SKM-1 (cell line): ENCODE results near the gene DNAH3.
A peak's percentile ranks its signal among the peaks of the same experiment; 100 is the strongest.
"Not testable (repeated sequence)": the region's sequence is repeated elsewhere in the genome, so short reads cannot be mapped to it uniquely, and the experiment has no call there.

ENCODE experiments used
- DNase-seq: peaks from one replicate; lab custom pipeline; 2025; ENCODE audit not compliant: unreplicated experiment; lab: John Stamatoyannopoulos, UW

The DNAH3 gene

GRCh38 chr16:21167929-21168602 is 17.4 kb upstream of the DNAH3 start:
- DNase-seq, result no peak

- DNase-seq, result no peak
These were observed 16.7 kb upstream of the DNAH3 start for GRCh38 chr16:21167360-21167759.

DNA sequence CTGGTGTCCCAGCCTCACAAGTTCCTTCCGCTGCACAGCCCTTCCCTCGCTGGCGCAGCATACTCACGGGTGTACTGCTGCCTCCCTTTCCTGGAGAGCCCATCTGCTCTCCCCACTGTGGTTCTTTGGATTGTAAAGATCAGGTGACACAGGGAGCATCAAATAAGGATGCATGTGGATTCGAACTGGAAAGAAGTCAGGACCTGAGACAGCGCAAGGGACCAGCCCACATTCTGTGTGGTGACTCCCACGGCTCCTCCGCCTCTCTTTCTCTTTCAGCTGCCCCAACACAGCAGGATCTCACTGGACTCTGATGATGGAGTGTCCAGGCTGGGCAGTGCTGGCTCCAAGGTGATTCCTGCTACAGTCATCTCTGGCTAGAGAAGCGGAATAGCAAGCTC is 15.9 kb upstream of the DNAH3 start:
- no peak for DNase-seq

DNA sequence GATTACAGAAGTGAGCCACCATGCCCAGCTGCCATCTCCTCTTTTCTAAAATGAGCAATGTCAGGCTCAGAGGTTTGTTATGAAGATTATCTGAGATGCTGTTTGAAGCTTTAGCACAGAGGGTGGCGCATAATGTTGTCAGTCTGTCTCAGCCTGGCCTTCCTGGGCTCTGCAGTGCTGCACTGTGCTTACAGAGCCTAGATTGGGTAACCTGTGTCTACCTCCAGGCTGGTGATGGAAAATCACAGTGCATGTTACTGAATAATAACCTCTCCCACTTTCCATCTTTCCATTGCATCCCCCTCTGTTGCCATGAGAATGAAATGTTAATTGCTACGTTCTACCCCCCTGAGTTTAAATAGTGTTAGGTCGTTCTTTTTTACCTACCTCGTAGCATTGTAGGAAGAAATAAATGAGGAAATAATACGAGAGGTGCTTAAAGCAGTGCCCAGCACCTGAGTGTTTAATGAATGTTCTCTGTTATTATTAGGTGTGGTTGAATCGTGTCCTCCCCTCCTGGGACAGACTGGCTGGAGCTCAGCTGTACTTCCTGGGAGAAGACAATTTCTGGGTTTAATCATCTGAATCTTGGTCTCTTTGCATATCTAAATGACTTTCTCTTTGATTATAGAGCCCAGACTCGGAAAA is 14.0 kb upstream of the DNAH3 start:
- no peak for DNase-seq

DNA sequence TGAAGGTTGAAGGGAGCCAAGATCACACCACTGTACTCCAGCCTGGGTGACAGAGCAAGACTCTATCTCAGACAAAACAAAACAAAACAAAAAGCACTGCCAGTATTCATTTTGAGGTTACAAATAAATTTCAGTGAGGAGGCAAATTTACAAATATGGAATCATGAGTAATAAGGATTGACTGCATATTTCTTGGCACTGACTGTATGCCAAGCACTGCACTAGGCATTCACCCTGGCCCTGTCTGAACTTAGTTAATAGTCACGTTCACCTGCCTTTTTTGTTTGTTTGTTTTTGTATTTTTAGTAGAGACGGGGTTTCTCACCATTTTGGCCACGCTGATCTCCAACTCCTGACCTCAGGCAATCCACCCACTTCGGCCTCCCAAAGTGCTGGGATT is 12.9 kb upstream of the DNAH3 start:
- no peak for DNase-seq

- no peak for DNase-seq
These were observed 12.1 kb upstream of the DNAH3 start for GRCh38 chr16:21162661-21163151.

DNA sequence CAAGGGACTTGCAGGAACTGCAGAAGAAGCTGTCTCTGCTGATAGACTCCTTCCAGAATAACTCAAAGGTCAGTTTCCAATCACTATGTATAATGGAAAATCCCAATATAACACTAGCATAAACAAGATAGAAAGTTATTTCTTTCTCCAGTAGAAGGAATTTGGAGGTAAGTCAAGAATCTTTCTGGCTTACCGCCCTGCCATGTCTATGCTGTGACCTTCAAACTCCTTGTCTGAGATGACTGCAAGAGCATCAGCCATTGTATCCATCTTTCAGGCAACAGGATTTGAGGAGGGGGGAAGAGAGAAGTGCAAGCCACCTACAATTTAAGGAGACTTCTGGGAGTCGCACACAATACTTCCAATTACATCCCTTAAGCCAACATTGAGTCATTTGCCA is 10.6 kb upstream of the DNAH3 start:
- DNase-seq, result no peak

- no peak for DNase-seq
These were observed 9.6 kb upstream of the DNAH3 start for GRCh38 chr16:21160276-21160675.

- no peak for DNase-seq
These were observed 8.8 kb upstream of the DNAH3 start for GRCh38 chr16:21159281-21159951.

DNA sequence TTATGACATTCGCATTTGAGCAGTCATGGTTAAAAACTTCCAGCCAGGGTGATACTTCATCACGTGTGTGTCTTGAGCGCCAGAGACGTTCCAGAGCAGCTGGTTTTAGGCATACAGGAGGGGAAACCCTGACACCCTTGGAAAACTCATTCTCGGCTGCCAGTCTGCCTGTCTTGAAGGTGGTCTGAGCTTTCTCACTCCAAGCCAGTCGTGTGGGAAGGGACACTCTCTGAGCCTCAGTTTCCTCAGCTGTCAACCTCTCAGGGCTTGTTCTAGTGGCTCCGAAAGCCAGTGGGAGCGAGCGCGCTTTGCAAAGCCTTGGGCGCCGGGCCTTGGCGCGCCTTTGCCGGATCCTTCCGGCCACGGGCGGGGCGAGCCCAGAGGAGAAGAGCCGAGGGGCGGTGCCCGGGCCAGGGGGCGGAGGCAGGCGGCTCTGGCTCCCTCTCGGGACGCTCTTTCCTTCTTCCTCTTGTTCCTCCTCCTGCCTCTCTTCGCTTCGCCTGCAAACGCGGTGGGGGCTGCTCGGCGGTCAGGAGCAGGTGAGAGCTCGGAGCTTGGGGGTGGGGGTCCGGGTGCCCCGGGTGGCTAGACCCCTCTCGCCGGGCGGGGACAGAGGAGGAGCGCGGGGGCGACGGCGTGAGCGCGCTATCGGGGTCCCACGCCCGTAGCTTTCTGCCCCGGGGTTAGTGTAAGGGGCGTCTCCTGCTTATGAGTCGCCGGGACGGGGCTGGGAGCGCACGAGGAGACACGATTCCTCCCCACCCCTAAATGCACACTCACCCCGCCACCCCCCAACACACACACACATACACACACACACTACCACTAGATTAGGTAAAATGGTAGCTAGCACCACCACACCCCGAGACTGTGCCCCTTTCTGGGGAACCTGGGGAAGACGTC is 7.8 kb upstream of the DNAH3 start, which contains the start of gene LDAF1:
Gene LDAF1, plus strand, starts transcription at position 467 of the 903 bp plus-strand sequence. CDS start 2,509 bp downstream, outside the sequence.
- peak; percentile 78 for DNase-seq

GRCh38 chr16:21157632-21158031 is 7.0 kb upstream of the DNAH3 start:
- no peak for DNase-seq

DNA sequence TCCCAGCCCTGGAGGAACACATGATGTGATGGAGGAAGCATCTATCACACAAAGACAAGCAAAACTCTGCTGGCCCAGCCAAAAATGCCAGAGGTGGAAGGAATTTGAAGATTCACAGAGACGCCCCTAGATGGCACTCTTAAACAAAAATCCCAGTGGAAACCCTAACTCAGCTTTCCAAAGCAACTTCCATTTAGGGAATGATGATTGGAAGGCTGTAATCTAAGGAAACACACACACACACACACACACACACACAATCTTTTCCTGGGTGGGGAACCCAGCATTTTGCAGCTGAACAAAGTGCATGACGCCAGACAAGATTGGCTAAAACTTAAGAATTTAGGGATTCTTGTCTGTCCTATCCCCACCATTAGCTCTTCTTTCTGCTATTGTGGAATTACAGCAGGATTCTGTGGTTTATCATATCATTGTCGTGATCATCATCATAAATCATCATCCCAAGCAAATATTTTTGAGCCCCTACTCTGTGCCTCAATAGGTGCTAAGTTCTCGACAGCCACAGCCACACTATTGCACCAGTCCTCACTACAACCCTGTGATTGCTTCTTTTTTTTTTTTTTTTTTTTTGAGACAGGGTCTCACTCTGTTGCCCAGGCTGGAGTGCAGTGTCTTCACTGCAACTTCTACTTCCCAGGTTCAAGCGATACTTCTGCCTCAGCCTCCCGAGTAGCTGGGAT is 6.3 kb upstream of the DNAH3 start:
- no peak for DNase-seq

GRCh38 chr16:21156011-21156410 is 5.4 kb upstream of the DNAH3 start:
- not testable (repeated sequence) for DNase-seq

DNA sequence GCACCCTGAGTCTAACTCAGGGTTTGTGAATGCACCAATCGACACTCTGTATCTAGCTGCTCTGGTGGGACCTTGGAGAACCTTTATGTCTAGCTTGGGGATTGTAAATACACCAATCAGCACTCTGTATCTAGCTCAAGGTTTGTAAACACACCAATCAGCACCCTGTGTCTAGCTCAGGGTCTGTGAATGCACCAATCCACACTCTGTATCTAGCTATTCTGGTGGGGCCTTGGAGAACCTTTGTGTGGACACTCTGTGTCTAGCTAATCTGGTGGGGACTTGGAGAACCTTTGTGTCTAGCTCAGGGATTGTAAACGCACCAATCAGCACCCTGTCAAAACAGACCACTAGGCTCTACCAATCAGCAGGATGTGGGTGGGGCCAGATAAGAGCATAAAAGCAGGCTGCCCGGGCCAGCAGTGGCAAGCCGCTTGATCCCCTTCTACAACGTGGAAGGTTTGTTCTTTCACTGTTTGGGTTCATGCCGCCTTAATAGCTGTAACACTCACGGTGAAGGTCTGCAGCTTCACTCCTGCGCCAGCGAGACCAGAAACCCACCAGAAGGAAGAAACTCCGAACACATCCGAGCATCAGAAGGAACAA is 2.6 kb upstream of the DNAH3 start:
- DNase-seq, result not testable (repeated sequence)

DNA sequence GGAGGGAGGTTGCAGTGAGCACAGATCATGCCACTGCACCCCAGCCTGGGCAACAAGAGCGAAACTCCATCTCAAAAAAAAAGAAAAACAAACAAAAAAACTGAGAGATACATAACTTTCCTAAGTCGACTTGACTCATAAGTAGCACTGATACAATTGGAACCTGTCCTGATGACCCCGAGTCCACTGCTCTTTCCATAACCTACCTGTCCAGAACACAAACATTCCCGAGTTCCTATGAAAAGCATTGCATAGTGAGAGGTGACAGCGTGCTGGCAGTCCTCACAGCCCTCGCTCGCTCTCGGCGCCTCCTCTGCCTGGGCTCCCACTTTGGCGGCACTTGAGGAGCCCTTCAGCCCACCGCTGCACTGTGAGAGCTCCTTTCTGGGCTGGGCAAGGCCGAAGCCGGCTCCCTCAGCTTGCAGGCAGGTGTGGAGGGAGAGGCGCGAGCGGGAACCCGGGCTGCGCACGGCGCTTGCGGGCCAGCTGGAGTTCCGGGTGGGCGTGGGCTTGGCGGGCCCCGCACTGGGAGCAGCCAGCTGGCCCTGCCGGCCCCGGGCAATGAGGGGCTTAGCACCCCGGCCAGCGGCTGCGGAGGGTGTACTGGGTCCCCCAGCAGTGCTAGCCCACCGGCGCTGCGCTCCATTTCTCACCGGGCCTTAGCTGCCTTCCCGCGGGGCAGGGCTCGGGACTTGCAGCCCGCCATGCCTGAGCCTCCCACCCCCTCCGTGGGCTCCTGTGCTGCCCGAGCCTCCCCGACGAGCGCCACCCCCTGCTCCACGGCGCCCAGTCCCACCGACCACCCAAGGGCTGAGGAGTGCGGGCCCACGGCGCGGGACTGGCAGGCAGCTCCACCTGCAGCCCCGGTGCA is 1.7 kb upstream of the DNAH3 start:
- not testable (repeated sequence) for DNase-seq

- DNase-seq, result no peak
These were observed 4.9 kb downstream of the DNAH3 start for GRCh38 chr16:21145738-21146137.

DNA sequence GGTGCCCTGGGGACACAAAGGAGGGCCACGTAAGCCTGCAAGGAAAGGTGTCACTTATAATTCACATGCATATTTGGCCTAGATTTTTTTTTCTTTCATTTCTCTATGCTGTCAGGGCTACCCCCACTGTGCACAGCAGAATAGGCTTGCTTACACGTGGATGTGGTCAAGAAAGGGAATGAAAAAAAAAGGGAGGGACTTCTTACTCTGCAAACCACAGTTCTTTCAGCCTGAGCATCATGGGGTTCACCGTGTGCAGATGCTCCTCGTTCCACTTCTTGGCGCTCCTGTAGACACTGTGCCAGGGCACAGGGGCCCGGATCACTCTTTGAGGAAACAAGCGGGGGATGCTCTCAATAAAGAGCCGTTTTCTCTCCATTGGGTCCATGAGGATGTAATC is 16.6 kb downstream of the DNAH3 start:
- no peak for DNase-seq

GRCh38 chr16:21130811-21131210 is 19.8 kb downstream of the DNAH3 start:
- DNase-seq, result no peak

DNA sequence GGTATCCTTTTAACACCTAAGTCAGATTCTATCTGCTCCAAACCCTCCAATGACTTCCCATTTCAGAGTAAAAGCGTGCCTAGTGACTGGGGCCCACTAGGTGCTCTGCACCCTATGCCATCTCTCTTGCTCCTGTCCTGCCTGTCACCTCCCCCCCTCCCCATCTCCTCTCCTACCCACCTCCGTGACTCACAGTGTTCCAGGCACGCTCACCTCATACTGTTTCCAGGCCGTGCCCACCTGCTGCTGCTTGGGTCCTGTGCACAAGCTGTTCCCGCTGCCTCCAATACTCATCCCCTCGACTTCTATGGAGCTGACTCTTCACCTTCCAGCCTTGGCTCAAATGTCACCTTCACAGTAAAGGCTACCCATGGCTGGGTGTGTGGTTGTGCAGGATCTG is 21.7 kb downstream of the DNAH3 start:
- no peak for DNase-seq
